Measurements from ENCODE around the gene COL6A3. TPM values are rescaled to one million over a fixed set of nuclear protein-coding genes. Genes with fewer than 3 reads are reported as not detected.

COL6A3 gene
- polyA plus RNA-seq, 1 of the 3 experiments (the other 2 are of a cell fraction), result 18.5 TPM

- H3K79me2 ChIP-seq (ENCODE audit: insufficient read depth), result no peaks in the 10 kb centered on the region
- TF ChIP-seq FOXJ3 (CRISPR knock-in tag; IDR thresholded peaks at IDR 0.05) (no peak), MEF2A (IDR thresholded peaks at IDR 0.05; ENCODE audit: borderline replicate concordance, low read depth) (no peak), TCF12 (IDR thresholded peaks at IDR 0.05) (no peak), GABPA (IDR thresholded peaks at IDR 0.05; ENCODE audit: low read depth) (no peak), GATA2 (CRISPR knock-in tag; IDR thresholded peaks at IDR 0.05) (no peak), FOSL2 (IDR thresholded peaks at IDR 0.05; ENCODE audit: borderline replicate concordance, low read depth) (no peak), TAF1 (IDR thresholded peaks at IDR 0.05; ENCODE audit: borderline replicate concordance, low read depth, low read length) (no peak), USF1 (IDR thresholded peaks at IDR 0.05; ENCODE audit: borderline replicate concordance, low read depth) (no peak), RXRA (IDR thresholded peaks at IDR 0.05; ENCODE audit: borderline replicate concordance, low read depth) (no peak), CTCF (IDR thresholded peaks at IDR 0.05) (no peak), SMC3 (IDR thresholded peaks at IDR 0.05; ENCODE audit: low read depth, low read length) (no peak)
These were observed 20.4 kb downstream of the COL6A3 start for GRCh38 chr2:237393523-237393922.

DNA sequence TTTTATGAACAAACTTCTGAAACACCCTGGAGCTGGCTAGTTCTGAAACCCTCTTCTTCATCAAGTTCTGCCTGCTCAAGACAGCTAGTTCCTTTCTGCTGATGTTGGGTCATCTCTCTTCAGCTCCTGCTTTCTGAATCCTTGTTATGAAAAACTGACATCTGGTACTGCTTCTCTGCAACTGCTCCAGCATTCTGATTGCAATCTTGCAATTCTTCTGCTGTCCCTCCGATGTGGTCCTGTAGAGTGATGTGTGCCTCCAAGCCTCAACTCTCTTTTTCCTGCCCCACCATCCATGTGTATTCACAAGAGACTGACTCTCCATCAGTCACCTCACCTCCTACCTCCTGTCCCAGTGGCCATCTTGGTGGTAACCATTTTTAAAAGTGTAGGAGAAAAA, 21.8 kb downstream of the COL6A3 start:
- Histone ChIP-seq H2AFZ (ENCODE audit: low read depth) (no peak overlapping the region), H3K4me1 (ENCODE audit: control insufficient read depth in 1 of 2, insufficient read depth in 2 of 2, low read depth in 1 of 2, low read length in 1 of 2) (peaks cover 0 to 16% of the 10 kb centered on the region in 2 experiments; a peak in 2 of 4 replicates), H3K9me2 (no peaks in the 10 kb centered on the region), H3K27ac (ENCODE audit: low read depth in 2 of 2, low read length in 1 of 2) (peak overlapping the region in 1 of 2 experiments; percentile 8; a peak in 1 of 4 replicates), H3K9ac (no peak overlapping the region), H3K9me3 (no peaks in the 10 kb centered on the region), H4K20me1 (ENCODE audit: insufficient read depth) (no peaks in the 10 kb centered on the region), H3K4me2 (no peak overlapping the region), H3K27me3 (ENCODE audit: insufficient read depth) (no peaks in the 10 kb centered on the region), H3K36me3 (replicated peaks in 1 of 2; ENCODE audit: control insufficient read depth in 1 of 2, insufficient read depth in 2 of 2, low read length in 1 of 2) (peaks cover 0 to 6% of the 10 kb centered on the region in 2 experiments), H3K79me2 (ENCODE audit: insufficient read depth) (no peaks in the 10 kb centered on the region), H3K4me3 (ENCODE audit: low read depth in 2 of 2, low read length in 1 of 2) (no peak overlapping the region), H3F3A (replicated peaks; ENCODE audit: insufficient read depth) (no peaks in the 10 kb centered on the region)
- no peak for TF ChIP-seq POLR2AphosphoS5 (IDR thresholded peaks at IDR 0.05; ENCODE audit: low read depth, low read length)
- TF ChIP-seq TCF12 (IDR thresholded peaks at IDR 0.05), result no peak
- no peak for TF ChIP-seq NFIC (IDR thresholded peaks at IDR 0.05; ENCODE audit: borderline replicate concordance)
- no peak for TF ChIP-seq GABPA (IDR thresholded peaks at IDR 0.05; ENCODE audit: low read depth)
- no peak for TF ChIP-seq TAF1 (IDR thresholded peaks at IDR 0.05; ENCODE audit: borderline replicate concordance, low read depth, low read length)
- no peak for TF ChIP-seq GATA2 (CRISPR knock-in tag; IDR thresholded peaks at IDR 0.05)
- no peak for TF ChIP-seq NRF1 (IDR thresholded peaks at IDR 0.05; ENCODE audit: low read depth, low read length)
- TF ChIP-seq RAD21 (IDR thresholded peaks at IDR 0.05; ENCODE audit: low read length), result no peak
- no peak for TF ChIP-seq TEAD4 (IDR thresholded peaks at IDR 0.05; ENCODE audit: borderline replicate concordance, insufficient read depth)
- TF ChIP-seq MXI1 (IDR thresholded peaks at IDR 0.05; ENCODE audit: low read depth, low read length), result no peak
- TF ChIP-seq MAX (IDR thresholded peaks at IDR 0.05; ENCODE audit: low read depth), result no peak
- no peak for TF ChIP-seq FOSL2 (IDR thresholded peaks at IDR 0.05; ENCODE audit: borderline replicate concordance, low read depth)
- DNase-seq, result no peak
- ChIA-PET CTCF (interaction anchor here (1.0 kb wide), 2 partner anchors 11 to 14 kb away, joined by 3 to 5 read pairs; no protein-coding TSS in a partner anchor), POLR2A (no interaction called here)
- WGBS (ENCODE audit: low lambda C conversion rate), result 86% methylated on average over 1 of the region's 1 CpG

More at GRCh38 chr2:237393523-237393922, 20.4 kb downstream of the COL6A3 start:
- ChIA-PET POLR2A (no interaction called here), CTCF (interaction anchor here (0.8 to 1.3 kb wide), 3 partner anchors 27 to 227 kb away, joined by 3 read pairs; no protein-coding TSS in a partner anchor)
- peaks cover 0 to 16% of the 10 kb centered on the region in 2 experiments; a peak in 2 of 4 replicates for H3K4me1 ChIP-seq (ENCODE audit: control insufficient read depth in 1 of 2, insufficient read depth in 2 of 2, low read depth in 1 of 2, low read length in 1 of 2)
- H4K20me1 ChIP-seq (ENCODE audit: insufficient read depth), result no peaks in the 10 kb centered on the region
- DNase-seq, result no peak
- WGBS (ENCODE audit: low lambda C conversion rate), result 80% methylated on average over 4 of the region's 4 CpGs
- H3K9ac ChIP-seq, result no peak overlapping the region
- H3K4me2 ChIP-seq, result no peak overlapping the region
- no peak overlapping the region for H3K4me3 ChIP-seq (ENCODE audit: low read depth in 2 of 2, low read length in 1 of 2)
- no peaks in the 10 kb centered on the region for H3K27me3 ChIP-seq (ENCODE audit: insufficient read depth)
- H2AFZ ChIP-seq (ENCODE audit: low read depth), result no peak overlapping the region
- H3K36me3 ChIP-seq (replicated peaks in 1 of 2; ENCODE audit: control insufficient read depth in 1 of 2, insufficient read depth in 2 of 2, low read length in 1 of 2), result peaks cover 0 to 5% of the 10 kb centered on the region in 2 experiments
- no peaks in the 10 kb centered on the region for H3K9me3 ChIP-seq
- H3K27ac ChIP-seq (ENCODE audit: low read depth in 2 of 2, low read length in 1 of 2), result no peak overlapping the region
- no peaks in the 10 kb centered on the region for H3K9me2 ChIP-seq
- H3F3A ChIP-seq (replicated peaks; ENCODE audit: insufficient read depth), result no peaks in the 10 kb centered on the region

Measured in SK-N-SH (cell line).